ENCODE measurements around the gene ANKFN1. TPM values are rescaled to one million over a fixed set of nuclear protein-coding genes. Genes with fewer than 3 reads are reported as not detected.

ANKFN1 gene
- polyA plus RNA-seq, 3 donors from 2014 or later = not detected

GRCh38 chr17:56320443-56320842, 167.2 kb downstream of the ANKFN1 start:
- no peak overlapping the region for H3K4me3 Mint-ChIP-seq
- H3K27ac Mint-ChIP-seq = no peak overlapping the region
- no peaks in the 10 kb centered on the region for H3K36me3 Mint-ChIP-seq
- H3K27me3 Mint-ChIP-seq (ENCODE audit: low read depth in 3 of 3) = peaks cover 4 to 6% (median 4%) of the 10 kb centered on the region in 3 donors
- H3K9me3 Mint-ChIP-seq = no peaks in the 10 kb centered on the region
- no peaks in the 10 kb centered on the region for H3K4me1 Mint-ChIP-seq
- no peak for DNase-seq

GRCh38 chr17:56322991-56323390, 169.7 kb downstream of the ANKFN1 start:
- Mint-ChIP-seq H3K27ac (no peak overlapping the region), H3K4me3 (no peak overlapping the region), H3K4me1 (no peaks in the 10 kb centered on the region), H3K27me3 (ENCODE audit: low read depth in 3 of 3) (peaks cover 2 to 4% (median 2%) of the 10 kb centered on the region in 3 donors), H3K9me3 (no peaks in the 10 kb centered on the region), H3K36me3 (no peaks in the 10 kb centered on the region)
- no peak for DNase-seq

GRCh38 chr17:56324676-56325075, 171.4 kb downstream of the ANKFN1 start:
- no peaks in the 10 kb centered on the region for H3K36me3 Mint-ChIP-seq
- no peaks in the 10 kb centered on the region for H3K9me3 Mint-ChIP-seq
- H3K4me1 Mint-ChIP-seq = no peaks in the 10 kb centered on the region
- no peak overlapping the region for H3K4me3 Mint-ChIP-seq
- H3K27ac Mint-ChIP-seq = no peak overlapping the region
- DNase-seq = no peak
- peaks cover 2 to 4% (median 4%) of the 10 kb centered on the region in 3 donors for H3K27me3 Mint-ChIP-seq (ENCODE audit: low read depth in 3 of 3)

DNA sequence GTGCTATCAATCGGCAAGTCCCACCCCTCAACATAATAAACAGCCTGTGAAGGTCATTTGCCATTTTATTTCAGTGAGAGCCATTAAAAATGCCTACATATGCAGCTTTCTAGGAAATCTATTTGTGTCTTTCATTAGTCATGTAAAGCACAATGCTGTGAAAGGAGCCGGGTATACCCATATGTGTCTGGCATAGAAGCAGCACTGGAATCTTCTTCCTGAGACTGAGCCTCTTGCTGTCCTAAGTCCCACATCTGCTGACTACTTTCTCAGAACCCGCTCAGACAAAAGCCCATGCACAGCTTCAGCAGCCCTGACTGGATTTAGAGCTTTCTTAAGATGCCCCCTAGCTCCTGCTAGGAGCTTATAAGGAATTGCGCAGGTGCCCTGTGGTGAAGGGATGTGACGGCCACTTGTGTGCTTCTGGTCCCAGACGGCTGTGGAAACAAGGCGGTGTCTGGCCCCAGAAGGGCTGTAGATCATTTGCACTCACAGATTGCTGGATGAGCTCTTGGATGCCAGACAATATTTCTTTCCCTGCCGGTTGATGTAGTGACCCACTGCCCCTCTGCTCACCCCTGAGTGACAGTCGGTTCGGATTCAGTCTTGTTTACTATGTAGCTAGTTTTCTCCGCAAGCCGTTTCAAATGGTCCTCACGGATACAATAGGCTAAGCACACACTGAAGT, 172.2 kb downstream of the ANKFN1 start:
- Mint-ChIP-seq H3K36me3 (no peaks in the 10 kb centered on the region), H3K27me3 (ENCODE audit: low read depth in 3 of 3) (peaks cover 2 to 4% (median 4%) of the 10 kb centered on the region in 3 donors), H3K27ac (no peak overlapping the region), H3K9me3 (no peaks in the 10 kb centered on the region), H3K4me3 (no peak overlapping the region), H3K4me1 (no peaks in the 10 kb centered on the region)
- DNase-seq = no peak

DNA sequence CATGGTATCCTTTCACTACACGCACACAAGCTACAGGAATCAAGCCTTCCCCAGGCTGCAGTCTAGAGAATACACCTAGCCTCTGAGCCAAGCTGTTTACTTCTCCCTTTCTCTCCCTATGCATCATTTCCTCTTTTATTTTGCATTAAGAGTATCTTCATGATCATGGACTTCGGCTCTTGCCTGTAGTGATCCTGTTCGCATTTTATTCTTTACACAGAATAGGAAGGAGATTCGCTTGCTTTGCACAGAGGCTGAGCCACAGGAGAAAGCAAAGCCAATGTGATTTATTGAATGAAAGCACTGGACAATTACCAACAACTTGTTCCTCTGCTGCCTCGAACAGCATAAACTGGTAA, 172.7 kb downstream of the ANKFN1 start:
- Mint-ChIP-seq H3K27ac (no peak overlapping the region), H3K9me3 (no peaks in the 10 kb centered on the region), H3K27me3 (ENCODE audit: low read depth in 3 of 3) (peaks cover 2 to 4% (median 4%) of the 10 kb centered on the region in 3 donors), H3K4me3 (no peak overlapping the region), H3K36me3 (no peaks in the 10 kb centered on the region), H3K4me1 (no peaks in the 10 kb centered on the region)
- DNase-seq = no peak

DNA sequence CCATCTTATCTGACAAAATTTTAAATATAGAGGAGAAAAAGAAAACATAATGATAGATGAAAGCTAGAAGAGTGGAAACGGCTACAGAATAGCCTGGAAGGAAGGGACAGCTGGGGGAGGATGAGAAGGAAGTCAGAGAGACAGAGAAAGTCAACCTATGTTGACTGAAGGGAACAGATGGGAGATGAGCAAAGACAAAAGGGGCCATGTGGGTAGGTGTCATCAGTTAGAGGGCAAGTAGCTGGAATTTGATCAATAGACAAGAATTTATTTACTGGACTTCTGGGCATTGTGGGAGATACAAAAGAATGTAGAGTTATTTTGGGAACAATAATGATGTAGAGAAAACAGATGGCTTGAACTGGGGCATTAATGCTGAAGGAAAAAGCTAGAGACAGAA, 194.4 kb downstream of the ANKFN1 start:
- H3K27me3 Mint-ChIP-seq (ENCODE audit: low read depth in 3 of 3) = peaks cover 2 to 5% (median 2%) of the 10 kb centered on the region in 3 donors
- no peak overlapping the region for H3K27ac Mint-ChIP-seq
- no peaks in the 10 kb centered on the region for H3K4me1 Mint-ChIP-seq
- H3K36me3 Mint-ChIP-seq = no peaks in the 10 kb centered on the region
- H3K9me3 Mint-ChIP-seq = peaks cover 0 to 7% (median 4%) of the 10 kb centered on the region in 6 donors
- no peak overlapping the region for H3K4me3 Mint-ChIP-seq
- DNase-seq = no peak

- Mint-ChIP-seq H3K36me3 (no peaks in the 10 kb centered on the region), H3K9me3 (peaks cover 0 to 3% (median 0%) of the 10 kb centered on the region in 6 donors), H3K4me3 (no peak overlapping the region), H3K27me3 (ENCODE audit: low read depth in 3 of 3) (peaks cover 2 to 5% (median 2%) of the 10 kb centered on the region in 3 donors), H3K4me1 (no peaks in the 10 kb centered on the region), H3K27ac (no peak overlapping the region)
- no peak for DNase-seq
Measured at GRCh38 chr17:56350592-56350991, 197.3 kb downstream of the ANKFN1 start.

DNA sequence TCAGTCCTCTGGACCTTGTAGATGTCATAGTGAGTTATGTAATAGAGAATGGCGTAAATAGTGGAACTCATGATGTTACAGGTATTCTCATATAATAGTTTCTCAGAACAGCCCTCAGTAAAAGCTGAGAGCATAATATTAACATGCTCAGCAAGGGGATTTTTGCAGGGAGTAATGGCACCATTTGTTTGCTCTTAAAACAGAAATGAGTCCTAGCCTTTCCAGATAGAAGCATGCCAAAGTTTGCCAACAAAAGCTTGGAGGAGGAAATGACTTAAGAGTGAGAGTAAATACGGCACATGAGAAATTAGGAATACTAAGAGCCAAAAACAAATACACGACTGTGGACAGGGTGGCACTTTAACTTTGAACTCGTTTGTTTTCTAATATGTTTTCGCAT, 198.4 kb downstream of the ANKFN1 start:
- Mint-ChIP-seq H3K9me3 (peaks cover 0 to 4% (median 0%) of the 10 kb centered on the region in 6 donors), H3K27me3 (ENCODE audit: low read depth in 3 of 3) (peaks cover 2 to 5% (median 2%) of the 10 kb centered on the region in 3 donors), H3K36me3 (no peaks in the 10 kb centered on the region)

GRCh38 chr17:56358651-56359050, 205.4 kb downstream of the ANKFN1 start:
- H3K4me1 Mint-ChIP-seq = no peaks in the 10 kb centered on the region
- H3K27ac Mint-ChIP-seq = no peak overlapping the region
- no peak for DNase-seq
- H3K27me3 Mint-ChIP-seq (ENCODE audit: low read depth in 3 of 3) = peaks cover 0 to 5% (median 5%) of the 10 kb centered on the region in 3 donors
- H3K36me3 Mint-ChIP-seq = no peaks in the 10 kb centered on the region
- peaks cover 0 to 3% (median 0%) of the 10 kb centered on the region in 6 donors for H3K9me3 Mint-ChIP-seq
- H3K4me3 Mint-ChIP-seq = no peak overlapping the region

More for the DNA sequence above, 198.4 kb downstream of the ANKFN1 start:
- no peak overlapping the region for H3K4me3 Mint-ChIP-seq
- H3K27ac Mint-ChIP-seq = no peak overlapping the region
- no peaks in the 10 kb centered on the region for H3K4me1 Mint-ChIP-seq
- DNase-seq = no peak

- no peak overlapping the region for H3K27ac Mint-ChIP-seq
Measured at GRCh38 chr17:56359518-56359917, 206.2 kb downstream of the ANKFN1 start.

DNA sequence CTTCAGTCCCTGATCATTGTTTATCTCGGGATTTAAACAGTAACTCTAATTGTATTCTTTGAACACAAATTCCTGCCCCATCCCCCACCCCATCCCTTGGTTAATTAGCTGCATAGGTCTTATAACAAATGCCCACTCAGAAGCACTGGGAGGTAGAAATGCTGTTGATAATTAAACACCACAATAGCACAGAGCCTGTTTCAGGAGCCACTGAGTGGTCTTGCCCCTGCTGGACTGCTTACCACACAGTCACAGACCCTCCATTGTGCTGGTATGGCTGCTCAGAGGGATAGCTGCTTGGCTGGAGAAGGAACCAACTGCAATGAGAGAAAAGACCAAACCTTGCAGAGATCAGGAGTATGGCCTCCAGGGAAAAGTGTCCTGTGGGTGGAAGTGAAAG, 214.1 kb downstream of the ANKFN1 start:
- DNase-seq = no peak
- no peaks in the 10 kb centered on the region for H3K36me3 Mint-ChIP-seq
- H3K4me1 Mint-ChIP-seq = no peaks in the 10 kb centered on the region
- no peak overlapping the region for H3K27ac Mint-ChIP-seq
- peaks cover 0 to 2% (median 2%) of the 10 kb centered on the region in 3 donors for H3K27me3 Mint-ChIP-seq (ENCODE audit: low read depth in 3 of 3)
- H3K4me3 Mint-ChIP-seq = no peak overlapping the region
- H3K9me3 Mint-ChIP-seq = peaks cover 0 to 2% (median 0%) of the 10 kb centered on the region in 6 donors

More at GRCh38 chr17:56359518-56359917, 206.2 kb downstream of the ANKFN1 start:
- H3K4me1 Mint-ChIP-seq = no peaks in the 10 kb centered on the region
- DNase-seq = no peak
- H3K36me3 Mint-ChIP-seq = no peaks in the 10 kb centered on the region
- peaks cover 0 to 5% (median 5%) of the 10 kb centered on the region in 3 donors for H3K27me3 Mint-ChIP-seq (ENCODE audit: low read depth in 3 of 3)
- no peak overlapping the region for H3K4me3 Mint-ChIP-seq
- peaks cover 0 to 3% (median 0%) of the 10 kb centered on the region in 6 donors for H3K9me3 Mint-ChIP-seq

DNA sequence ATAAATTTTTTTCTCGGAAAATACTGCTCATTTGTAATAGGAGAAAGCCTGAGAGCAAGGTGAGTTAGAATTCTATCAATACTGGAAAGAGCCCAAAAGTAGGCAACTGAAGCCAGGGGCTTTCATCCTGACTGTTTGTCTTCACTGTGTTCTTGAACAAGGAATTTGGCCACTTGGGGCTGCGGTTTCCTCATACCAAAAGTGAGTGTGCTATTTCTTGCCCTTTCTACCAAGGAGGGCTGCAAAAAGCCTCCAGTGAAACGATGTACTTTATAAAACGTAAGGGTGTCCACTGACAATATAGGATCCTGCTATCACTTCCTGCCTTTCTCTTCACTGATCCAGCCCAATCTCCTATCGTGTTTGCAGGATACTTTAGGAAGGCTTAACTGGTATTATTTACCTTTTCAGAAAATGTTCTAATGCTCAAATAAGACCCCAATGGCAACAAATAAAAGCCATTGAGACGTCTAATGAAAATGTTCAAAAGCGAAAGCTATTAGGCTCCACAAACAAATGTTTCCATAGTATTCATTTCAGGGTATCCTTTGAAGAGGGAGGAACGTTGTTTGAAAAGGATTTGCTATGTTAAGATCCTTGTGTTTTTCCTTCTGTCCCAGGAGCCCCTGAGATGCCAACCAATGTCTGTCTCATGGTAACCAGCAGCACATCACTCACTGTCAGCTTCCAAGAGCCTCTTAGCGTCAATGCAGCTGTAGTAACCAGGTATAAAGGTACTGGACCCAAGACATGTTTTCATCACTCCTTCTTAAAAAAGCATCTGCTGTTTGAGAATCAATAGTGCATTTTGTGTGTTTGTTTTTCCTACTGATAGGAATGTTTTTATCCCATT, 220.9 kb downstream of the ANKFN1 start:
- Mint-ChIP-seq H3K4me3 (no peak overlapping the region), H3K27ac (no peak overlapping the region), H3K36me3 (no peaks in the 10 kb centered on the region), H3K4me1 (no peaks in the 10 kb centered on the region), H3K27me3 (ENCODE audit: low read depth in 3 of 3) (peaks cover 1 to 4% (median 2%) of the 10 kb centered on the region in 3 donors), H3K9me3 (no peaks in the 10 kb centered on the region)
- DNase-seq = no peak

GRCh38 chr17:56389356-56389755, 236.1 kb downstream of the ANKFN1 start:
- Mint-ChIP-seq H3K9me3 (peaks cover 0 to 5% (median 0%) of the 10 kb centered on the region in 6 donors), H3K36me3 (no peaks in the 10 kb centered on the region)

GRCh38 chr17:56392321-56392720, 239.0 kb downstream of the ANKFN1 start:
- Mint-ChIP-seq H3K27ac (no peak overlapping the region), H3K4me1 (no peaks in the 10 kb centered on the region), H3K9me3 (peaks cover 0 to 5% (median 0%) of the 10 kb centered on the region in 6 donors), H3K4me3 (no peak overlapping the region), H3K36me3 (no peaks in the 10 kb centered on the region), H3K27me3 (ENCODE audit: low read depth in 3 of 3) (no peaks in the 10 kb centered on the region)
- no peak for DNase-seq

More at GRCh38 chr17:56389356-56389755, 236.1 kb downstream of the ANKFN1 start:
- Mint-ChIP-seq H3K4me3 (no peak overlapping the region), H3K4me1 (no peaks in the 10 kb centered on the region), H3K27me3 (ENCODE audit: low read depth in 3 of 3) (no peaks in the 10 kb centered on the region), H3K27ac (no peak overlapping the region)
- no peak for DNase-seq
